HG02759 (cell line): ENCODE measurements around the gene PRAMEF33.
"Not testable (repeated sequence)": the region's sequence is repeated elsewhere in the genome, so short reads cannot be mapped to it uniquely, and the experiment has no call there.

Source experiments
- ATAC-seq: cut with Tn5 transposase; IDR thresholded peaks from one replicate; pipeline ENCODE4 v1.9.1; 2021; ENCODE audit warnings: mild to moderate bottlenecking, moderate library complexity; ENCODE audit not compliant: unreplicated experiment

Gene PRAMEF33, protein sequence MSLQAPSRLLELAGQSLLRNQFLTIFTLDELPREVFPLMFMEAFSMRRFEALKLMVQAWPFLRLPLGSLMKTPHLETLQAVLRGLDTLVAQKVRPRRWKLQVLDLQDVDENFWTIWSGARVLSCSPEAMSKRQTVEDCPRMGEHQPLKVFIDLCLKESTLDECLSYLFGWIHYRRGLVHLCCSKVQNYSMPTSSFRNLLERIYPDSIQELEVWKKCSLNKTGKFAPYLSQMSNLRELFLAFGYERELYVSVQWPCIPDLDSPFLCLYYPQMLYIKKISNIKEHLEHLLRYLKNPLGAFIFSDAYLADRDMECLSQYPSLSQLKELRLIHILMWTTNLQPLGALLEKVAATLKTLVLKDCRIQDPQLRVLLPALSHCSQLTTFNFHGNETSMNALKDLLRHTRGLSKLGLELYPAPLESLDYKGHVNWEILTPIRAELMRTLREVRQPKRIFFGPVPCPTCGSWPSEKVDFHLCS

GRCh38 chr1:13303239-13303638, at the start of gene PRAMEF33:
PRAMEF33 (plus strand) TSS chr1:13303539; CDS start chr1:13305955, 2,416 bp downstream.
- ATAC-seq: not testable (repeated sequence)

DNA sequence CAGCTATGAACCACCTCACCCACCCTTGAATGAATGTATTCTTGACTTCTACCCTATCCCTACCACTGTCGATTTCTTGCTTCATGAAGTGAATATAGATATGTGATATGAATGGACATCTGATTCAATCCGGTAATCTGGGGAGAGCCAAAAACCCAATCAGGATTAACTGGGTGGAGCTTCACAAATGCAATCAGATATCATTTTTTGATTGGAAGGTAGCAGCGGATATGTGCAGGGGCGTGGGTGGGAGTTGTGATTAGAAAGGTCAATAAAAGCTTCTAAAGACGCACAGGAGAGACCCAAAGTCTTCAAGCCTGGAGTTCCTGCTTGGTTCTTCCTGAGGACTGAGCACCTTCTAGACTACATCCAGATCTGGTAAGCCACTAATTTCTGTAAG, 49.4 kb upstream of the PRAMEF33 start, which contains the start of gene PRAMEF5:
Gene PRAMEF5 (plus strand): TSS at position 301 of the 400 bp plus-strand sequence. CDS start 5,071 bp downstream, outside the sequence.
- ATAC-seq: not testable (repeated sequence)

GRCh38 chr1:13265124-13265523, 38.2 kb upstream of the PRAMEF33 start:
- ATAC-seq: not testable (repeated sequence)

- not testable (repeated sequence) for ATAC-seq
Measured at GRCh38 chr1:13277016-13277415, 26.3 kb upstream of the PRAMEF33 start.

GRCh38 chr1:13279617-13280016, 23.7 kb upstream of the PRAMEF33 start:
- ATAC-seq: not testable (repeated sequence)

DNA sequence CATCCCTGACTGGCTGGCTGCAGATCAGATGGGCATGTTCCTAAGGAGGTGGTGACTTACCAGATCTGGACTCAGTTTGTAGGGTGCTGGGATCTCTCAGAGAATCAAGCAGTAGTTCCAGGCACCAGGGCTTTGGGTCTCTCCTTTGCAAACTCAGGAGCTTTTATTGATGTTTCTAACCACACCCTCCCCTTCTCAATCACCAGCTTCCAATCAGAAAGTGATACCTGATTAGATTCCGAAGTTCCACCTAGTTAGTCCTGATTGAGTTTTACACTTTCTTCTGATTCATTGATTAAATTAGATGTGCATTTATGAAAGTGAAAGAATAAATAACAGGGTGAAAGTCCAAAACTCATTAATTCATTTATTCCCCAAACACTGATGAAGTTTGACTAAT, 18.3 kb upstream of the PRAMEF33 start, which contains the start of gene PRAMEF8:
Gene PRAMEF8 (minus strand): TSS at position 101 of the 400 bp plus-strand sequence. CDS start 1,046 bp downstream, outside the sequence.
- ATAC-seq: not testable (repeated sequence)

GRCh38 chr1:13289030-13289429, 14.3 kb upstream of the PRAMEF33 start:
- not testable (repeated sequence) for ATAC-seq

GRCh38 chr1:13297216-13297931, 6.0 kb upstream of the PRAMEF33 start:
- ATAC-seq: not testable (repeated sequence)

GRCh38 chr1:13298699-13299098, 4.6 kb upstream of the PRAMEF33 start:
- ATAC-seq: not testable (repeated sequence)

- not testable (repeated sequence) for ATAC-seq
Measured at GRCh38 chr1:13302197-13302596, 1.1 kb upstream of the PRAMEF33 start.

GRCh38 chr1:13315281-13315680, 11.9 kb downstream of the PRAMEF33 start, which contains the start of gene PRAMEF15:
PRAMEF15 (plus strand) TSS chr1:13315581; CDS start chr1:13318408, 2,827 bp downstream.
- ATAC-seq: not testable (repeated sequence)

GRCh38 chr1:13342496-13342895, 39.2 kb downstream of the PRAMEF33 start:
- ATAC-seq: not testable (repeated sequence)

DNA sequence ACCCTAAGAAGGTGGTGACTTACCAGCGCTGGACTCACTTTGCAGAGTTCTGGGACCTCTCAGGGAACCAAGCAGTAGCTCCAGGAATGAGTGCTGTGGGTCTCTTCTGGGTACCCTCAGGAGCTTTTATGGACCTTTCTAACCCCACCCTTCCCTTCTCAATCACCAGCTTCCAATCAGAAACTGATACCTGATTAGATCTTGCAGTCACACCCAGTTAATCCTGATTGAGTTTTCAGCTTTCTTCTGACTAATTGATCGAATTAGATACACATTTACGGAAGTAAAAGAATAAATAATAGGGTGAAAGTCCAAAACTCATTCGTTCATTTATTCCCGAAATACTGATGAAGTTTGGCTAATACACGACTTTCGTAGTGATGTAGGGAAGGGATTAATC, 43.7 kb downstream of the PRAMEF33 start, which contains the start of gene PRAMEF14:
Gene PRAMEF14 (minus strand): TSS at position 101 of the 400 bp plus-strand sequence. CDS start 1,820 bp downstream, outside the sequence.
- ATAC-seq: not testable (repeated sequence)

- ATAC-seq: not testable (repeated sequence)
Measured at GRCh38 chr1:13353476-13353875, 50.1 kb downstream of the PRAMEF33 start.

GRCh38 chr1:13354475-13354874, 51.1 kb downstream of the PRAMEF33 start:
- ATAC-seq: not testable (repeated sequence)

DNA sequence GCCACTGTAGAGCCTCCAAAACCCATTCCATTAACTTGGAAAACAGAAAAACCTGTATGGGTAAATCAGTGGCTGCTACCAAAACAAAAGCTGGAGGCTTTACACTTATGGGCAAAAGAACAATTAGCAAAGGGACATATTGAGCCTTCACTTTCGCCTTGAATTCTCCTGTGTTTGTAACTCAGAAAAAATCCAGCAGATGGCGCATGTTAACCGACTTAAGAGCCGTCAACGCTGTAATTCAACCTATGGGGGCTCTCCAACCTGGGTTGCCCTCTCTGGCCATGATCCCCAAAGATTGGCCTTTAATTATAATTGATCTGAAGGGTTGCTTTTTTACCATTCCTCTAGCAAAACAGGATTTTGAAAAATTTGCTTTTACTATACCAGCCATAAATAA, 53.4 kb downstream of the PRAMEF33 start:
- ATAC-seq: not testable (repeated sequence)
